ENCODE results near the gene EGFR. TPM values are rescaled to one million over a fixed set of nuclear protein-coding genes. Genes with fewer than 3 reads are reported as not detected.

Gene EGFR
- total RNA-seq, 6 experiments from 2014 or later = 59.3 to 127 (median 93.7) TPM

- peaks cover 0 to 23% (median 2%) of the 10 kb centered on the region in 4 donors for H3K4me1 ChIP-seq
- H3K9me3 ChIP-seq = no peaks in the 10 kb centered on the region
- intact Hi-C loops (cut with DNase I) = no loop called here
- H3K27ac ChIP-seq = no peak overlapping the region
- no peak overlapping the region for H3K4me3 ChIP-seq
- H3K27me3 ChIP-seq = no peaks in the 10 kb centered on the region
- WGBS (ENCODE audit: insufficient coverage, low coverage, low lambda C conversion rate, missing lambda C conversion rate) = no CpG with 5 or more reads among the region's 17 CpGs
- DNase-seq (no peak), ATAC-seq (no peak)
- peaks cover 0 to 29% (median 14%) of the 10 kb centered on the region in 4 donors for H3K36me3 ChIP-seq
- TF ChIP-seq CTCF (IDR thresholded peaks at IDR 0.05) = no peak
- TF ChIP-seq POLR2A (IDR thresholded peaks at IDR 0.05) = no peak
Observed at GRCh38 chr7:55191926-55192692, 173.3 kb downstream of the EGFR start.

GRCh38 chr7:55192723-55193122 lies 173.9 kb downstream of the EGFR start:
- intact Hi-C loops (cut with DNase I) = no loop called here
- H3K36me3 ChIP-seq = peaks cover 0 to 26% (median 14%) of the 10 kb centered on the region in 4 donors
- TF ChIP-seq CTCF (IDR thresholded peaks at IDR 0.05) (no peak), POLR2A (IDR thresholded peaks at IDR 0.05) (no peak)
- 53% methylated on average over 7 of the region's 7 CpGs for WGBS (ENCODE audit: insufficient coverage, low coverage, low lambda C conversion rate, missing lambda C conversion rate)
- H3K27me3 ChIP-seq = no peaks in the 10 kb centered on the region
- peaks cover 0 to 18% (median 2%) of the 10 kb centered on the region in 4 donors for H3K4me1 ChIP-seq
- DNase-seq (no peak), ATAC-seq (no peak)
- H3K27ac ChIP-seq = no peak overlapping the region
- no peak overlapping the region for H3K4me3 ChIP-seq
- H3K9me3 ChIP-seq = no peaks in the 10 kb centered on the region

DNA sequence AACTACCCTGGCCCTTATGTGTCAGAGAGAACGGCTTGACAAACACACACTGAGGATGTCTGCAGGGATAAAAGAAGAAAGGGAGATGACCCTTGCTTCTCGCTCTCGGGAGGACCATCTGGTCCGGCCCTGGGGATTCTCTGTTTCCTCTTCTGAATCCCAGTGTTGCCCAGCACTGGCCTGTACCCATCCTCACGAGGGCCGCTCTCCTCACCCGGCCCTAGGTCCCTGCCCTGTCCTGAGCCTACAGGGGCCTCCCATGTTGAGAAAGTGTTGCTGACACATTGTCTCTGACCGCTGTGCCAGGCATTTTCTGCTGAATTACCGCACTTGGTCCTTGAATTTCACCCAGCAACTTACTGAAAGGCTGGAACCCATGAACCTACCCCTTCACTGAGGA lies 174.4 kb downstream of the EGFR start:
- intact Hi-C loops (cut with DNase I) = no loop called here
- Histone ChIP-seq H3K4me3 (no peak overlapping the region), H3K4me1 (peaks cover 0 to 13% (median 2%) of the 10 kb centered on the region in 4 donors), H3K27ac (no peak overlapping the region), H3K27me3 (no peaks in the 10 kb centered on the region), H3K9me3 (no peaks in the 10 kb centered on the region), H3K36me3 (peaks cover 0 to 26% (median 14%) of the 10 kb centered on the region in 4 donors)
- TF ChIP-seq CTCF (IDR thresholded peaks at IDR 0.05) (no peak), POLR2A (IDR thresholded peaks at IDR 0.05) (no peak)
- 96% methylated on average over 4 of the region's 9 CpGs for WGBS (ENCODE audit: insufficient coverage, low coverage, low lambda C conversion rate, missing lambda C conversion rate)
- DNase-seq (no peak), ATAC-seq (peak in 1 of 4 donors; percentile 24)

DNA sequence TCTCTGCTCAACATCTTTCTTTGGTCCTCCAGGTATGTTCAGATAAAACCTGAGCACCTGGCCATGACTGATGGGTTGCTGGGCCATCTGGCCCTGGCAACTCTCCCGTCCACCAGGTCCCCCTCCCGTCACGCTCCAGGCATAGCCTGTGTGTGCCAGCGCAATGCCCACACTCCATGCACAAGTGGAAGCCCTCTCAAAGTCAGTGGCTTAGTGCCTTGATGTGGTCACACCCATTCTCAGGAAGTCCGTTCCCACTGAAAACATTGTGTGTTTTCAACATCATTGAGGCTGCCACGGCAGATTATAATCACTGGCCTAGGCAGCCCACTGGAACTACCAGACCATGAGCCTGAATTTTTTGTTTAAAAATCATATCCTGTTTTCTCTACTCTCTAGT lies 175.7 kb downstream of the EGFR start:
- ATAC-seq = no peak
- Histone ChIP-seq H3K9me3 (no peaks in the 10 kb centered on the region), H3K27me3 (no peaks in the 10 kb centered on the region), H3K4me3 (no peak overlapping the region), H3K4me1 (peaks cover 0 to under 1% (median 0%) of the 10 kb centered on the region in 4 donors), H3K36me3 (peaks cover 0 to 38% (median 24%) of the 10 kb centered on the region in 4 donors), H3K27ac (no peak overlapping the region)
- no peak for DNase-seq
- intact Hi-C loops (cut with DNase I) = no loop called here
- 90% methylated on average over 4 of the region's 6 CpGs for WGBS (ENCODE audit: insufficient coverage, low coverage, low lambda C conversion rate, missing lambda C conversion rate)
- TF ChIP-seq CTCF (IDR thresholded peaks at IDR 0.05) = no peak
- TF ChIP-seq POLR2A (IDR thresholded peaks at IDR 0.05) = no peak

Data from right lobe of liver (tissue), 6 donors.